Astrocyte of the spinal cord (primary cell): ENCODE measurements around the gene CTNNBIP1.

ENCODE experiments used
- DNase-seq: peaks from one replicate; pipeline ENCODE4 v3.0.0; 2011; ENCODE audit warnings: low read depth, low spot score
- H3K4me3 ChIP-seq: 2 replicates; pipeline ENCODE4 v1.5.1; 2011; ENCODE audit warnings: low read depth, mild to moderate bottlenecking, low read length, moderate library complexity
- in situ Hi-C: cut with HindIII; loops from 2 replicates; pipeline ENCODE4 v1.10.0; 2017; ENCODE audit warnings: low sequenced_read_pairs
- TF ChIP-seq, protein P1 (sequence below): IDR thresholded peaks from 2 replicates; pipeline ENCODE4 v1.5.1; 2012; ENCODE audit warnings: low read depth, mild to moderate bottlenecking, low read length, inconsistent platforms

The CTNNBIP1 gene

DNA sequence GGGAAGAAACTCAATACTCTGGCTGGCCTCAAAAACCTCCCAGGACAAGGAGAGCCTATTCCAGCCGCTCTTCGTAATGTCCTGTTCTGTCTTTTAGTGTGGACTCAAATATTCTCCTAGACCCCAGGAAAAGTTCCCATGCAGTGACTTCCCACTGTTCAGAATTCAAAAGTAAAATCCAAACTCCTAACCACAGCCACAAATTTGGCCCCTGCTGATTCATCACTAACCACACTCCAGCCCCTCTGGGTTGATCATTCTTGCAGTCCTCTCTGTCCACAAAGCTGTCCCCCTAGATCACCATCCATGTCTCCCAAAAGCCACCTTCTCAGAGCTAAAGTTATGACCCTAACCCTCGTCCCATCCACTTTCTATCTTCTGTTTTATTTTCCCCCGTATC is 5.1 kb downstream of the CTNNBIP1 start:
- in situ Hi-C loops = no loop called here
- TF ChIP-seq, protein P1, sequence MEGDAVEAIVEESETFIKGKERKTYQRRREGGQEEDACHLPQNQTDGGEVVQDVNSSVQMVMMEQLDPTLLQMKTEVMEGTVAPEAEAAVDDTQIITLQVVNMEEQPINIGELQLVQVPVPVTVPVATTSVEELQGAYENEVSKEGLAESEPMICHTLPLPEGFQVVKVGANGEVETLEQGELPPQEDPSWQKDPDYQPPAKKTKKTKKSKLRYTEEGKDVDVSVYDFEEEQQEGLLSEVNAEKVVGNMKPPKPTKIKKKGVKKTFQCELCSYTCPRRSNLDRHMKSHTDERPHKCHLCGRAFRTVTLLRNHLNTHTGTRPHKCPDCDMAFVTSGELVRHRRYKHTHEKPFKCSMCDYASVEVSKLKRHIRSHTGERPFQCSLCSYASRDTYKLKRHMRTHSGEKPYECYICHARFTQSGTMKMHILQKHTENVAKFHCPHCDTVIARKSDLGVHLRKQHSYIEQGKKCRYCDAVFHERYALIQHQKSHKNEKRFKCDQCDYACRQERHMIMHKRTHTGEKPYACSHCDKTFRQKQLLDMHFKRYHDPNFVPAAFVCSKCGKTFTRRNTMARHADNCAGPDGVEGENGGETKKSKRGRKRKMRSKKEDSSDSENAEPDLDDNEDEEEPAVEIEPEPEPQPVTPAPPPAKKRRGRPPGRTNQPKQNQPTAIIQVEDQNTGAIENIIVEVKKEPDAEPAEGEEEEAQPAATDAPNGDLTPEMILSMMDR = no peak
- no peak overlapping the region for H3K4me3 ChIP-seq
- peak; percentile 69 for DNase-seq

DNA sequence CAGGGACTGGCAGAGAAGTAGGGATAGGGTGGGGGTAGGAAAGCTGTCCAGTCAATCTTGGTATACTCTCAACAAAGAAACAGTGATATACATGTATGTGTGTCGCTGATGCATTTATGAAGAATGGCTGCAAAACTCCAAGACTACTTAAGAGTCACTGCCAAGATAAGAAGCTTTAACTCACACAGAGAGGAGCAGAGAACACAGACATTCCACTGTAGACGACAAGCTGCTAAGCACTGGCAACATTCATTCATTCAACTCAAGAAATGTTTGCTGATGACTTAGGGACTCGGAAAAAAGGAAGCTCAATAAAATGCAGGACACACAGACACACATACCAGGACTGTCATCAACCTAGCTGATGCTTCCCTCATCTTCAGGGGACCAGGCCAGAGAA is 5.5 kb downstream of the CTNNBIP1 start:
- DNase-seq = no peak
- no peak overlapping the region for H3K4me3 ChIP-seq
- in situ Hi-C loops = no loop called here
- TF ChIP-seq, protein P1 = no peak

DNA sequence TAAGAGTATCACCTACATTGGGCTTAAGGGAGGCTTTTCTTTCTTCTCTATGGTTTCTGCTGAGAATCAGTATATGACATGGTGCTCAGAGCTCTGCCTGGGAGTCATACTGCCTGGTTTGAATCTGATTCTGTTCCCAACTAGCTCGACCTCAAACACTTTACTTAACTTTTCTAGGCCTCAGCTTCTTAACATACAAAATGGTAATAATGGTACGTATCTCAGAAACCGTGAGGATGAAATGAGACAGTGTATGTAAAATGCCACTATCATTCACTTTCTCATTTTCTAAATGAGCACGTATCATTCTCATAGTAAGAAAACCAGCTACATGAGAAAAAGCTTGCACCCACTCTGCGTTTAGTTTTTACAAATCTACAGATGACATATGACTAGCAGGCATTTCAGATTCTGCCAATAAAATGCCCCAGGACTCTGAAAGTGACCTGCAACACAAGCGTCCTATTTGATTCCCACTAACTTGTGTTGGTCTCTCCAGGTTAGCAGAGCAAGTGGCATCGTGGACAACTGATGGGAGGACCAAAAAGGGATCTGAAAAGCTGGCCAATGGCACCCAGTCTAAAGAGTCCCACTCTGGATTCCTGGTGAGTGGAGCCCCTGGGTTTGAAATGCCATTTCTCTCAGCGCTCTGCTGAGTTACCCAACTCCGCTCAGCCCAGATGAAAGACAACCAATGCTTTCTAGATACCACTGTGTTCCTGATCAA is 6.1 kb downstream of the CTNNBIP1 start:
- no peak overlapping the region for H3K4me3 ChIP-seq
- DNase-seq = no peak
- in situ Hi-C loops = no loop called here
- TF ChIP-seq, protein P1 = no peak

DNA sequence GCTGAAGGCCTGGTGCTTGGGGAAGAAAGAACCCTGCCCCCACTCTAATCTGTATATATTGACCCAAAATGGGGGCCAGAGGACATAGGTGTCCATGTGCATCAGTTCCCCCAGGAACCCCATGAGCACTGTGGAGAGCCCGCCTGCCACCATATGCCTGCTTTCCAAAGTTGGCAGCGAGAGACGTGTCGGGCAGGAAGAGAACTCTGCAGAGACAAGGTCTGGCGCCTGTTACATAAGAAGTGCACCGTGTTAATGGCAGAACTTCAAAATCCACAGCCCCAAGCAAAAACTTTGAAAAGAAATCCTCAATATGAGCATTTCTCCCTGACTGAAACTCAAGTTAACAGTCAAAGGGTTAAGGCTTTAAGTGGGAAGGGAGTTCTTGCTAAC is 8.0 kb downstream of the CTNNBIP1 start:
- TF ChIP-seq, protein P1 = no peak
- in situ Hi-C loops = no loop called here
- no peak overlapping the region for H3K4me3 ChIP-seq
- no peak for DNase-seq

DNA sequence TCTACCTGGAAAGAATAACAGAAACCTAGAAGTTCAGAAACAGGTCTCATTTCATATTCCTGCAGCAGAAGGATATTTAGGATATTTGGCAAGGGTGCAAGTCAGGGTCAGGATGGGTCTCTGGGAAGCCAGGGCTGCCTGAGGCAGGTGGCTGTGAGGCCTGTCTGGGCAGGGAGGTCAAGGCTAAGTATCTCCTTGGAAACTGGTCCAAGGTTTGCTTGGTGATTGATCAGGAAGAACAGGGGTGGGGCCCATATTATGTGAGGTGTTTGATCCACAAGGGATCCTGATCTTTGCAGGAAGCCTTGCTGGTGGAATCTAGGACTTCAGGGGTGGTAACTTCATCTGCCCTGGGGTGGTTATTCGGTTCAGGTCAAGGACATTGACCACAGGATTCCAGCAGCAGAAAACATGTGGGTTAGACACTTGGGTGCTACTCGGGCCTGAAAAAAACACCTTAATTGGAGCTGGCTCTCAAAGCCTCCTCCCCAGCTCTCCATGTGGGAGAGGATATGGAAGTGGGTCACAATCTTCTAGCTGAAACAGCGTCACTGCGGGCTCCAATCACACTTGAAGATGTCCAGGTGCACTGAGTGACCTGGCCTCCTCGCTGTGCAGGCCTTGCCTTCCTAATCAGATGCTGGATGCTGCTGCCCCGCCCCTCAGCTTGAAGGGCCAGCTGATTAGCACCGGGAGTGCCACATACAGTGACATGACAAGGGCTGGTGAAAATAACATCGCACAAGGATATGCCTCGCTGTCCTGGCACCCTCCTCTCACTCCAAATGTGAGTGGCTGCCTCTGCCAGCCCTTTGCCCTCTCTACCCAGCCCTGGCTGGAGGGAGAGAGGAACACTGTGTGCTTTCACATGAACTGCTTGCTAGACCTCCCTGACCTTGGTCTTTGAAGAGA is 8.7 kb downstream of the CTNNBIP1 start:
- in situ Hi-C loops = no loop called here
- TF ChIP-seq, protein P1 = no peak
- H3K4me3 ChIP-seq = no peak overlapping the region
- DNase-seq = no peak

DNA sequence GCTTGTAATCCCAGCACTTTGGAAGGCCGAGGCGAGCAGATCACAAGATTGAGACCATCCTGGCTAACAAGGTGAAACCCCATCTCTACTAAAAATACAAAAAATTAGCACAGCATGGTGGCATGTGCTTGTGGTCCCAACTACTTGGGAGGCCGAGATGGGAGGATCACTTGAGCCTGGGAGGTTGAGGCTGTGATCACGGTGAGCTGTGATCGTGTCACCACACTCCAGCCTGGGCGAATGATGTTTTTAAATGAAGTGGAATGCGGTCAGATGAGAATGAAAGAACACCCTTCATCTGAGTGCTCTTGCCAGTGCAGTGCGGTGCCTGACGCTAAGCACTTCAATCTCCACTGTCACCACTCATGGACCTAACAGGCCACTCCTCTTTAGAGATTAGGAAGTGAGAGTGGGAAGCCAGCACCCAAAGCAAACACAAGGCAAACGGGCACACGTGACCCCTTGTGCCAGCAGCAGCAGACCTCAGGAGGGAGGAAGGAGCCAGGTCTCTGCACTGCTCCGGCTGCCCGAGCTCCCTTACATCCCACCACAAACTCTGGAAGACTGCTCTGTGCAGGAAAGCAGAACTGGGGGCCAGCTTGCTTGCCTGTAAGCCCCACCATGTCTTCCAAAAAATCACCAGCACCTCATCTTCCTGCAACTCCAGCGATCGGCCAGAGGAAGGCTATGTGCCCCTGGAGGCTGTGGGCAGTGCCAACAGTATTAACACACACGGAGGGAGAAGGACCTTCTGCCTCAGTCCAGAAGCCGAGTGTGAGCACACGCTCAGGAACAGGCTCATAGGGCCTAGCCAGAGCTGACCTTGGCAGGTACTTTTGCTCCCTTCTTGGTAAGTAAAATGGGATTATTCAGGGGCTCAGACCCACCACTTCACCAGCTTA is 9.7 kb downstream of the CTNNBIP1 start:
- TF ChIP-seq, protein P1 = no peak
- in situ Hi-C loops = no loop called here
- H3K4me3 ChIP-seq = no peak overlapping the region
- DNase-seq = no peak
